ENCODE measurements around the gene TSPAN17.

The TSPAN17 gene

DNA sequence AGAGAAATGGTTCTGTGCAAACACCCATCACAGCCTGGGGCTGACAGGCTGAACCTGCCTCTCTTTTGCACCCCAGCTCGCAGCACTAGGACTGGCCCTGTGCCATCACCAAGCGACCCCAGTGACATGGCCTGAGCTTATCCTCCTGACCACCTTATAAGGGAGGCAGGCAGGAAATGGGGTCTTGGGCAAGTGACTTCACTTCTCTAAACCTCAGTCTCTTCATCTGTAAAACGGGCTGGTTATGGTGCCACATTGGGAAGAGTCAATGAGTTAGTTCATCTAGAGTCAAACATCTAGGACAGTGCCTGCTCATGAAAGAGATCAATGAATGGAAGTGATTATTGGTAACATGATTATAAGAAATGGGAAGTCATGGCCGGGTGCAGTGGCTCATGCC lies 23.1 kb upstream of the TSPAN17 start:
- DNase-seq: no peak

DNA sequence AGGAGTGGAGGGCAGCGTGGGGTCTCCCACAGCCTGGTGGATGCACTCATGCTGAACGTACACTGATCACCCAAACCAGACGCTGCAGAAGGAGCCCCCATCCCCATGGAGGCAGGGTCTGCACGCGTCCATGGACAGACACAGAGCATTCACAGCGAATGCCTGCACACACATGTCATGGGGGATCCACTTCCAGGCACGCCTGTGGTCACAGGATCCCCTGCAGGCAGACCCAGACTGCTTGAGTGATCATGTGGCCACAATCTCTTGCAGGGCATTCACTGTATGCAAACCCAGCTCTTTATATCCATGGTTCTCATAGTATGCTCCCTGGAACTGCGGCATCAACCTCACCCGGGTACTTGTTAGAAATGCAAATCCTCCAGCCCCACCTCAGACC lies 22.3 kb upstream of the TSPAN17 start:
- no peak for DNase-seq

DNA sequence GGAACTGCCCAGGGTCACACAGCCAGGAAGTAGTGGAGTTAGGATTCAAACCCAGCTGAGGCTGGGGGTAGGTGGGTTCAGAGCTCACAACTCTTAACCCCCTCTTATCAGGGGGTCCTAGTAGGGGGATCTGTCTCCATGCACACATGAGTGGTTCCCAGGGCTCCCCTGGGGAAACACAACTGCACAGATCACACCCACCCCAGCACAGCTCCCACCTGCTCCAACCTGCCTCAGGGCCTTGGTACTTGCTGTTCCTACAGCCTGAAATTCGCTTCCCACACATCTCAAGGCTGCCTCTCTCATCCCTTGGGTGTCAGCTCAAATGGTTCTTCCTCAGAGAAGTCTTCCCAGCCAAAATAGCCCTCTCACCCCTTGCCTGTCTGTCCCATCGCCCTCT lies 21.8 kb upstream of the TSPAN17 start:
- DNase-seq: no peak

DNA sequence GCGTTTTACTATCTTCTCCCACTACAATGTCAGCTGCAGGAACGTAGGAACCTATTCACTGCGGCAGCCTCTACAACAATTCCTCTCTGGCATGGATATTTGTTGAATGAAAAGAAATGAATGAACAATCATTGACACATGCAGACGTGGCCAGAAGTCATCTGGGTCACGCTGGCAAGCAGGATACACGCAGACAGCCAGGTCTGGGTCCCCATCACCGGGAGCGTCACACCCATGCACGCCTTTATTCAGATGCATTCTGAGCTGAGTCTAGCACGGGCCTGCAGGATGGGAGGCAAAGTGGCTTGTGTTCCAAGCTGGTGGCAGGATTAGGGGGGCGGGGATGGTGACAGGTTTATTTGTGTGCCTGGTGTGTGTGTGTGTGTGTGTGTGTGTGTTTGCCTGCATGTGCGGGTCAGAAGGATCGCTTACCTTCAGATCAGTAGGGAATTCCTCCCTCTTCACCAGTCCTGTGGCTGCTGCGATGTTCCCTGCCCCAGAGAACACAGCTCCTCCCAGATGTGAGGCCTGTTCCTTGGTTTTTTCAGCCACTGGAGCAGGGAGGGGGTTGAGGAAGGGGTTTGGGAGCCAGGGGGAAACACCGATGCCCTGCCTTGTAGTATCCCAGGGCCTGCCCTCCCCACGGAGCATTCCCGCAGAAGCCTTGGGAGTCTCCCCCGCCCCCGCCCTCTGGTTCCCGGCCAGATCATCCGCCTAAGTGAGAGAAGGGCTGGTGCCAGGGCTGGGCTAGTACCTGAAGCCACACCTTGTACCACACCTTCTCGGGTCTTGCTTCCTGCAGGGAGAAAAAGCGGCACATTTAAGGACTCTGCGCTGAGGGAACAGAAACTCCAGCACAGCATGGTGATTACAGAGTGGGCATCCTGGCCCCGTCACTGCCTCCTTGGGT lies 21.1 kb upstream of the TSPAN17 start:
- DNase-seq: no peak

DNA sequence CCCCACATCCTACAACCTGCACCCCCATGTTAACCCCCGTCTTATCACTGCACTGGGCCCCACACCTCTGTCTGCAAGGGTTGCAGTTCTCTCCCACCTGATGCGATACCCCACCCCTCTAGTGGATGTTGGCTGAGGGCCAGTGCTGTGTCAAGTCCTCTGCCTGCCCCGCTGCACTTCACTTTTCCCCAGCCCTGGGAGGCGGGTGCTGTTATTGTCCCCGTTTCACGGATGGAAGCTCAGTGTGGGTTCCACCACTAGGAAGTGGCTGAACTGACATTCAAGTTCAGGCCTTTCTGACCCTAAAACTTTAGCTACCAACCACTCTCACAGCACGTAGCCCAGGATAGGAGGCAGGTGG lies 20.4 kb upstream of the TSPAN17 start:
- DNase-seq: no peak

DNA sequence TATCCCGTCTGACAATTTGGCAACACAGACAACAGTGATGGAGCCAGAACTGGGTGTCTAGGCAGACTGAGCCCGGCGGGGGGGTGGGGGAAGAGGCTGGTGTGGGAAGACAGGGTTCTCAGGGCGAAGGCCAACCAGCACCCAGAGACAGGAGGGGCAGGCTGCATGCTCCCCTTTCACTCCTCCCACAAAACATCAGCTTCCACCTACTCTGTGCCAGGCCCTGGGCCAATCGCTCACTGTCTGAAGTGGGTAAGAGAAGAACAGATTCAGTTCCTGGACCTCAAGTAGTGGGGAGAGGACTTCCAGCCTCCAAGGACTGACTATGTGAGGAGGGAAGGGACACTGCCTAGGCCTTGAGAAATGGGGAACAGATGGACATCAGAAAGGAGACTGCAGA lies 19.7 kb upstream of the TSPAN17 start:
- no peak for DNase-seq

DNA sequence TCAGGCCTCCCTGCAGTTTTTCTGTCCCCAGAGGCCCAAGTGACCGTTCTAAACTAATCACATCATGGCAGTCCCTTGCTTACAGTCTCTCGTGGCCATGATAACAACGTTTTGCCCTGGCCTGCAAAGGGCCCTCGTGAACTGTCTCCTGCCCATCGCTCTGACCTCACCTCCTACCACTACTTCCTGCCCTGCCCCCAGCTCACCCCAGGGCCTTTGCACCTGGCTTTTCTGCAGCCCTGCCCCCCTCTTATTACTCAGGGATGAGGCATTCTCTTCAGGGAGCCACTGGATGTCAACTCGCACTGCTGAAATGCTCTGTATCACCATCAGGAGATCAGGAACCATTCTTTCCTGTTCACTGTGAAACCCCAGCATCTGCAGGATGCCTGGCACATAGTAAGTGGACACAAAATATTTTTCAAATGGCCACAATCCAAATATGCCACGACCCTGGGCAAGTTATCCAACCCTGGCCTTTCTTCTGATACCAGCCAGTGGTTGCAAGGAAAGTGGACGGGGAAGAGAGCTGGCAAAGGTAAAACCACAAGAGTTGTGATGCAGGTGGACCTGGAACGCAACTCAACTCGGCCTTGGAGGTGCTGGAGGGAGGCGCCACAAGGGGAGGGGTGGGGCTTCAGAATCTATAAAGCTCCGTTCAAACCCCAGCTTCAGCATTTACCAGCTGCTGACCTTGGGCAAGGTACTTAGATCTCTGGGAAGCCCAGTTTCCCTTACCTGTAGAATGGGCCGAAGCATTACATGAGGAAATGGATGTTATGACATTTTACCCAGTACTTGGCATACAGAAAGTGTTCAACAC lies 18.7 kb upstream of the TSPAN17 start:
- no peak for DNase-seq

DNA sequence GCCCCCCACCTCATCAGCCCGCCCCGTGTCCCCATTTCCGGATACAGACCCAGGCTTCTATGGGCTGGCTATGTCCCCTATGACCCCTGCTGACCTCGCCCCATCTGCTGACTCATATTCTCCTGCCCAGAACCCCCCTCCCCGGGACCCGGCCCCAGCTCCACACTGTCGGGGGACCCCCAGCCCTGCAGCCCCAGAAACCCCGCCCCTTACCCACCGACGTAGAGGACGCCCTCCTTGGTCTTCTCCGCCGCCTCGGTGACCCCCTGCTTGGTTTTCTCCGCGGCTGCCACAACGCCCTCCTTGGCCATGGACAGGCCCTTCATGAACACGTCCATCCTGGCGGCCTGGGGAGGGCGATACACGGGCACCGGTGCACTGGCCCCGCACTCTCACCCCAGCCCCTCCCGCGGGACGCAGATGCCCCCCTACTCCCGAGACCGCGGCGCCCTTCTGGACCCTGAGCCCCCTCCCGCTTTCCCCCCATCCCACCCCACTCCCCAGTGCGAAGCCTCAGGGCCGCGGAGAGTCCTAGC lies 17.9 kb upstream of the TSPAN17 start:
- DNase-seq: no peak

DNA sequence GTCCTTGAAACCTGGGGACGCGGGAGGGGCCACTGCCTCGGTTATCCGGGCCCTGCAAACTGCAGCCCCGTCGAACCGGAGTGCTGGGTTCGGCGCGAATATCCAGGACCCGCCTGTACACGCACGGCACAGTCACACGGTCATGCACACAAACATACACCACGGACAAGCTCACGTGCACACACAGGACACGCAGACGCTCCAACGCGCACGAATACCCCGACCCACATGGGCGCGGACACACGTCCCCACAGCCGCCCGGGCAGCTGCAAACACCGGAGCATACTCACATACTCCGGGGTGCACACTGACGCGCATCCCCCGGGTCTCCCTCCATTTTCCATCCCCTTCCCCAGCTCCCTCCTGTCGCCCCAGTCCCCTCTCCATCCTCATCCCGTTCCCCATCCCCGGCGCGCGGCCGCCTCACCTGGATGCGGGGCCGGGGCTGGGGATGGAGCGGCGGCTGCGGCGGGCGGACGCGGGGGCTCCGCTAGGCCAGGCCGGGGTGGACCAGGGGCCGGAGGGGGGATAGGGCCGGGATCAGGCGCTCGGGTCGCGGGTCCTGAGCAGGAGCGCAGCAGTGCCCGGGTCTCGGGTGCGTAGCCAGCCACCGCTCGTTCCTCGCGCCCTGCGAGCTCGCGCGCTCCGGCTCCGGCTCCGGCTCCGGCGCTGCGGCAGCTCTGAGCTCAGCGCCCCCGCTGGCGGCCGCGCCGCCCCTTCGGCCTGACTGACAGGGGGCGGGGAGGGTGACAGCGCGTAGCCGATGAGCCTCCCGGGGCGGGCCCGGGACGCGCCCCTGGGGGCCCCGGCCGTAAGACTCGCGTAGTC lies 17.2 kb upstream of the TSPAN17 start, which contains the start of the genes EIF4E1B and SNCB:
EIF4E1B (plus strand) TSS at position 823 of the 828 bp plus-strand sequence. CDS start 12,113 bp downstream, outside the sequence.
SNCB (minus strand) TSS at position 682 of the 828 bp plus-strand sequence. CDS start 880 bp downstream, outside the sequence.
- DNase-seq: peak; percentile 14

DNA sequence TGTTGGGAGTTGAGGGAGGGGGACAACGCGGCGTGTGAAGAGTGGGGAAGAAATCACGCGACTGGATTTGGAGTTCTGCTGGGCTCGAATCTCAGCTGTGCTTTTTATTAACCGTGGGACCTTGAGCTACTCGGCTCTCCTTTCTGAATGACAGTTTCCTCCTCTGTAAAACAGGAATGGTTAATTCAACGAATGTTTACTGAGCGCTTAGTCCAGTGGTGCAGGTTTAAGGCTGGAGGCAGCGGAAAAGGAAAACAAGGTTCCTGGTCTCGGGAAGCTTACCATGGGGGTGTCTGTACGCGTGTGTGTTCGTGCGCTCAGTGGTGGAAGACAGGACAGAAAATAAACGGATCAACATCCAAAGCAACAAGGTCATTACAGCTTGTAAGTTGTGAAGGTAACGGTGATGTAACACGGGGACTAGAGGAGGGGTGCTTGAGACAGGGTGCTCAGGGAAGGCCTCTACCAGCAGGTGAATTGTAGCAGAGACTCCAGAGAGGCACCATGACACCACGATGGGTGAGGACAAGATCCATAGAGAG lies 16.5 kb upstream of the TSPAN17 start:
- no peak for DNase-seq

DNA sequence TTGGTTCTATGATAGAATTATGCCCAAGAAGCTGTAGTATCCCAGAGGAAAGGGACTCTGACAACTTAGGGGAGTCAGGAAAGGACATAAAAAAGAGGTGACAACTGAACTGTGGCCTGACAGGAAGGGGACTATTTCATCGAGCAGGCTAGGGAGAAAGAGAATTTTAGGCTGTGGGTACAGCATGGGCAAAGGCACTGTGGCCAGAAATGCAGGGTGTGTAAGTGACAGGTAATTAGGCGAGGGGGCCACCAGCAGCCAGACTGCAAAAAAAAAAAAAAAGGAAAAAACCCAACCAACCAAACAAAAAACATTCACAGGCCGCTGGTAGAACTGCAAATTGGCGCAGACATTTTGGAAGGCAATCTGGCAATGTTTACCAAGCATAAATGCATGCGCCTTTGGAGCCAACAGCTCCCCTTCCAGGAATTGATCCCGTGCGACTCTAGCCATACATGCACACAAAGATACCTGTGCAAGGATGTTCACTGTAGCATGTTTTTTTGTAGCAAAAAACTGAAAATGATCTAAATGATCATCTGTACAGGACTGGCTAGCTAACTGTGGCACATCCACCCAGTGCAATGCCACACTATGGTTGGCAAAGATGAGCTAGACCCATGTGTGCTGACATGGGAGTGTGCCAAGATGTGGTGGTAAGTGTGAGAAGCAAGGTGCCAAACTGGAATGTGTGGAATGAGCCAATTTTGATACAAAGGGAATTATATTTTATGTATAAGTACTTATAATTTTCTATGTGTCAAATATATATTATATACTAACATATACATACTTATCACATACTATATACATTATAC lies 15.7 kb upstream of the TSPAN17 start:
- DNase-seq: no peak

DNA sequence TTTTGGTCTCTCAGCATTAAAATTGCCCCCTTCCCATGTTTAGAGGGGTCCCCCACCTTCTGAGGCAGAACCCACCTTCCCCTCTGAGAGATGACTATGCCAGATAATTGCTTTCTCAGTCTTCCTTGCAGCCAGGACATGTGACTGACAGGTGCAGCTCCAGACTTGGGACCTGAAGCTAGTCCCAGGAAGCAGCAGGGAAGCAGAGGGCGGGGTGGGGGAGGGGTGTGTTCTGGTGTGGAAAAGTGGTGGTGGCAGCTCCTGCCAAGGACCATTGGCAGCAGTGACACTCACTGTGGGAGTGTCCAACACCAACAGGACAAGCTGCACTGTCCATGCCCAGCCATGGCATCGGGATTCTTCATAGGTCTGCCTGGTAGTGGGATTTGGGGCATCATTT lies 14.5 kb upstream of the TSPAN17 start:
- no peak for DNase-seq

DNA sequence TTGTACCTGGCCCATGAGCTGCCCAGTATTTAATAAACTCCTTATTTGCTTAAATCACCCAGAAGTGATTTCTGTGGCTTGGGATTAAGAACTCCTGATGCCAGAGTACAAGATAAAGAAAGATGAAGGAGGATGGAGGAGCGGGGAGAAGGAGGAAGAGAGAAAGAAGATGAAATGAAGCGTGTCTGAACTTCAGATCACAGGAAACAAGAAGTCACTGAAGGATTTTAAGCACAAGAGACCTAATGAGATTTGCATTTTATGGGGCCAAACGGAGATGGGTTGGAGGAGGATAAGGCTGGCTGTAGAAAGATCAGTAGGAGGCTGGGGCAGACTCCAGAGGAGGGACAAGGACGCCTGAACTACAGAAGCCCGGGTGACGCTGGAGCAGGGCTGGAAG lies 13.7 kb upstream of the TSPAN17 start:
- no peak for DNase-seq

DNA sequence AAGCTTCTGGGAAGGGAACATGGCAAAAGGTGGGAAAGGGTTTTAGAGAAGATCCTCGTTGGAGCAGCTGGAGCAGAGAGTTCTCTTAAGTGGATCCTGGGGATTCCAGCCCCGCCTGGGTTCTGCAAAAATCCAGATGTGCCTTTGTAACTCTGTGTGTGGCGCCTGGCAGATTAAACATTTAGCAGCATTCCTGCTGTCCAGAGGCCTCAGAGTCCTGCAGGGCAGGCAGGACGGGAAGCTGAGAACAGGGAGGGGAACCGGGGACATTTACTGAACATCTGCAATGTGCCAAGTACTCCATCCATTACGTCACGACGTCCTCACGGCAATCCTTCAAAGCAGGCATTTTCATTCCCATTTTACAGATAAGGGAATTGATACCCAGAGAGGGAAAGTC lies 10.9 kb upstream of the TSPAN17 start:
- no peak for DNase-seq

DNA sequence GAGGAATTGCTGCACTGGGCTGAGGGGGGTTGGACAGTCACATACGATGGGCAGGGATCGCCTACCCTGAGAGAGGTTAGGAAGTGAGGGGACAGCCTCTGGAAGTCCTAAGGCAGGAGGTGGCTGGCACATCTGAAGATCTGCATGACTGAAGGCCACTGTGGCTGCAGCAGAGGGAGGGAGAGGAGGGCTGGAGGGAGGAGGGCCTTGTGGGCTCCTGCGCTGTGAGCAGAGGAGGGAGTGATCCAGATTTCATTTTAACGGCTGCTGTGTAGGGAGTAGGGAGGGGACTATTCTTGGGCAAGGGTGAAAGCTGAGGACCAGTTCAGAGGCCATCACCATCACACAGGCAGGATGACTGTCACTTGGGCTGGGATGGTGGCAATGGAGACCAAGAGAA lies 9.7 kb upstream of the TSPAN17 start:
- DNase-seq: no peak

DNA sequence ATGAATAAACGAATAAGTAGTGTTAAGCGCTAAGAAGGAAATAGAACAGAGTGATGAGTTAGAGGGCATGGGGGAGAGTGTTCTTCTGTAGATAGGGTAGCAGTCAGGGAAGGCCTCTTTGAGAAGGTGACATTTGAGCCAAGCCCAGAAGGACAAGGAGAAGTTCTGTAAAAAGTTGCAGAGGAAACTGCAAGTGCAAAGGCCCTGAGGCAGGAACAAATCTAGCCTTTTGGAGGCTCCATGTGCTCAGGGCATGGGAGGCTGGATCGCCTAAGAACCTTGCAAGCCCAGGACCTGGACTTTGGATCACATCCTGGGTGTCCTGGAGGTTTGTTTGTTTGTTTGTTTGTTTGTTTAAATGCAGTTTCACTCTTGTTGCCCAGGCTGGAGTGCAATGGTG lies 8.8 kb upstream of the TSPAN17 start:
- DNase-seq: no peak

DNA sequence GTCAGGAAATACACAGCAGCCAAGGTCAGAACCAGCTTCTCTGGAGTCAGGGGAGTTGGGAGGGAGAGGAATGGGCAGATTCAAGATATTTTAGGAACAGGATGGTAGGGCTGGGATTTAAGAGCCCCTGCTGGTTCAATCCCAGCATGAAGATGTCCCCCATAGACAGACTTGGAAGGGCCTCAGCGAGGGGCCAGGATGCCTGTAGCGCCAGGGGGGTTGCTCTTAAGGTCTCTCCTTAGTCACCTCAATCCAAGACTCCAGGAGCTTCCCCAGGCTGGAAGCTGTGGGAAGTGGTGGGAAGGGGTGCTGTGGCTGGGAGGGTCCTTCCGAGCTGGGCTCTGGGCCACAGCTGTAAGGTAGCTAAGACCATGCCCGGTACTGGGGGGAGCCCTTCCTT lies 8.1 kb upstream of the TSPAN17 start:
- DNase-seq: no peak

DNA sequence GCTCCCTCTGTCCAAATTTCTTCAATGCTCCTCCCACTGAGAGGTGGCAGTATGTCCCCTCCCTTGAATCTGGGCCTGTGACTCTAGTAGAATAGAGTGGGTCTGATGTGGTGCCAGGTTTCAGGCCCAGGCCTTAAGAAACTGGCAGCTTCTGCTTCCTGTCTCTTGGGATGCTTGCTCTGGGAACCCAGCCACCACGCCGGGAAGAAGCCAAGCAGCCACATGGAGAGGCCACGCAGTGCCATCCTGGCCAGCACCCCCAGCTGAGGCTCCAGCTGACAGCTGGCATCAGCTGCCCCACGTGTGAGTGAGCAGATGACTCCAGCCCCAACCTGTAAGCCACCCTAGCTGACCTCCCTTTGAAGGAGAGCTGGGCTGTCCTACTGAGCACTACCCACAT lies 7.3 kb upstream of the TSPAN17 start:
- DNase-seq: no peak

DNA sequence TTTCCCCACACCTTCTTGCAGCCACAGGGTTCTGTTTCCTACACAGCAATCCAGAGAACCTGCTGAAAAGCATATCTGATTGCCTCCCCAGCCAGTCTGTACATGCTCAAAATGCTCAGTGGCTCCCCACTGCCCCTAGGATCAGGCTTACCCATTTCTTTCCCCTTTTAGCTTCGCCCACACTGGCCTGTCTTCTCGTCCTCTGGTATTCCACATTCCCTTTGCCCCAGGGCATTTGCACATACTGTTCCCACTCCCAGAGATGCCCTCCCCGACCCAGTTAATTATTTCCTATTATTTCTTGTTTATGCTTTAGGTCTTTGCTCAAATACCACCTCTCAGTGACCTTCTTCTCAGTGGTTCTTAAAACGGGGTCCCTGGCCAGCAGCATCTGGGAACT lies 6.7 kb upstream of the TSPAN17 start:
- no peak for DNase-seq

DNA sequence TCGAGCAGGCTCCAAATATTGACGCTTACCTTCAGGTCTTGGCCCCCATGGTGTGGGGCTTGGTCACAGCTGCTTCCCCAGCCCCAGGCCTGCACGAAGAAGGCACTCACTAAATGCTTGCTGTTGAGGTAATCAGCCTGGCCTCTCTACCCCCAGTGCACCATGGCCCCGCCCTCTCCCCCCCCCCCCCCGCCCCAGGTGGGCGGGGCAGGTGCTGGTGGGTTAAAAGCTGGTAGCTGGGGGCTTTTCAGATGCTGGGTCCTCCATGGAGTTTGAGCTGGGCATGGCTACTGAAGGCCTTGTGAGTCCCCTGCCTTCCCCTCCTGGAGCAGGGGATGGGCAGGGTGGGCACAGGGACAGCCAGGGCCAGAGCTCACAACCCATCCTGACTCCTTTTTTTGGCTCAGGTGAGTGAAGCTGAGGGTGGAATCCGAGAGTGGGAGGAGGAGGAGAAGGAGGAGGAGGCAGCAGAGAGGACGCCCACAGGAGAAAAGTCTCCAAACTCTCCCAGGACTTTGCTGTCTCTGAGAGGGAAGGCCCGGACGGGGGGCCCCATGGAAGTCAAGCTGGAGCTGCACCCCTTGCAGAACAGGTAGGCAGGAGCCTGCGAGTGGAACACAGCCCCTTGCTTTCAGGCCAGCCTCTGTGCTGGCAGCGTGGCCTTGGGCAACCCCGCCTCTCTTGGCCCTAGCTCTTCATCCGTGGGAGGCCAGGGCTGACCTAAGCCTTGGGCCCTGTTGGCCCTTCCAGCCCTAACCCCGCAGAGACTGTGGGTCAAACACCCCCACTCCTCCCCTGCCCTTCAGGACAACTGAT lies 4.4 kb upstream of the TSPAN17 start:
- no peak for DNase-seq
